NCI-H1092 (cell line): ENCODE results near the gene MTF2.
"Not testable (repeated sequence)": the region's sequence is repeated elsewhere in the genome, so short reads cannot be mapped to it uniquely, and the experiment has no call there.

Experiments used
- DNase-seq: peaks from one replicate; lab custom pipeline; 2025; lab: John Stamatoyannopoulos, UW

Gene MTF2

DNA sequence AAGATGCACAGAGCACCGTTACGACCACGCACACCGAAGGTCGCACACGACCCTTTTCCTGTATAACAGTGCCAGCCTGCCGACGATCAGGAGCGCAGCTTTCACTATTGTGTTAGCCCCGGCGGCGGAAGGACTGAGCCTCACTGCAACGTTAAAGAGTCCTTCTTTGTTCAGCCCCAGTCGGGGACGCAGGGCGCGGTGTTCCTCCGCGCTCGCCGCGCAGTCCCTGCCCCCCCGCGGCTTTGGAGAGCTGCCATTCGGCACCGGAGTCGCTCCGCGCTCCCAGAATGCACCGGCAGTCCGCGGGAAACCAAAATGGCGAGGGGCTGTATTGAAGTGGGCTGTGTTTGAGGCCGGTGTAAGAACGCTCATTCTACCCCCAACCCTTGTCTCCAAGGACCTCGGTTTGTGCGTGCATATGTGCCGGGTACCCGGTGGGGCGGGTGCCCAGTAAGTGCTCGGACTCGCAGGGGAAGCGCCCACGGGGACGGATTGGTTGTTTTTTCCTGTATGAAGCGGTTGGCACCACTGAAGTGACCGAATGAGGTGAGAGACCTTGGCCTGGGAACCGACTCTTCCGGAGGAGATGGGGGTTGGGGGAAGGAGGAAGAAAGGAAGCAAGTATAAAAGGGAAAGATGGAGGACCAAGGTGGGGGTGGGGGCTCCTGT is at the start of gene MTF2:
Gene MTF2, plus strand, starts transcription at position 298 of the 669 bp plus-strand sequence. Its CDS starts 244 bp downstream, at position 542.
- peak; percentile 94 for DNase-seq

DNA sequence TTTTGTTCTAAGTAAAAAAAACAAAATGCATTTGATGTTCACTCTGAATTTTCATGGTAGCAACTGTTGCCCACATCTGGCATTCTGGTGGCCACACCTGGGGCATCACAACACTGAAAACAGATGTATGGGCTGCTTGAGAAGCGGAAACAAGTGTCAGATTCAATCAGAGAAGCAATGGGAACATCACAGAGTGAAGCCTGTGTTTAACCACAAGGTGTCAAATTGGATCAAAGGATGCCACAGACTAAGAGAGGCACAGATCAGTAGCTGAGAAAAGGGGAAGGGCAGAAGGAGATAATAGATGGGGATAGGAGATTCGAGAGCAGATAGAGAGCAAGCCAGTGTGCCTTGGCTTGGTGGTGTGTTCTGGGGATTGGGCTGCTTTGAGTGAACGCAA is 49.8 kb upstream of the MTF2 start:
- DNase-seq: no peak

DNA sequence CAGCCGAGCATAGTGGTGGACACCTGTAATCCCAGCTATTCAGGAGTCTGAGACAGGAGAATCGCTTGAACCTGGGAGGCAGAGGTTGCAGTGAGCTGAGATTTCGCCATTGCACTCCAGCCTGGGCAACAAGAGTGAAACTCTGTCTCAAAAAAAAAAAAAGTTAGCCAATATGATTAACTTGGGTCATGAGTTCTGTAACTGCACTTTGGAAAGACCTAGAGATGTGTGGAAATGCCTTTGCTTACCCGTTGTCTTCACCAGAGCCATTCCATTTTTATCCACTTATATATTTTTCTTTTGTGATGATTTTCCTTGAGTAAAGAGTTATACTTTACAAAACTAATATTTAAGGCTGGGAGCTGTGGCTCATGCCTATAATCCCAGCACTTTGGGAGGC is 48.9 kb upstream of the MTF2 start:
- DNase-seq: not testable (repeated sequence)

DNA sequence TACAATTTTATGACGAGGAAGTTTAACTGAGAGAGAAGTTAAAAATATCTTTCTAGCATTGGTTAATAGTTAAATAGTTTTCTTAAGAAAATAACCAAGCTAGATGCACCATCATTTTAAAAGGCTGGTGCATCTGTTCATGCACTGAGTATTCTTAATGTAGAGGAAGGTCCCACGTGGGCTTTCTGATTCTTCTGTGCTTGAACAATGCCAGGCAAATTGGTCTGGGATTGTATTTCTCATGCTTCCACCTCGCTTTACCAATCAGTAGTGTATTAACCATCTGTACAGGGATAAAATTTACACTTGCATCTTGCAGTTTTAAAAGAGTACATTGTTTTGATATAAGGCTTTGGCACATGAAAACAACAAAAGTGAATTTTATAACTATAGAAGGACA is 47.4 kb upstream of the MTF2 start:
- DNase-seq: no peak

DNA sequence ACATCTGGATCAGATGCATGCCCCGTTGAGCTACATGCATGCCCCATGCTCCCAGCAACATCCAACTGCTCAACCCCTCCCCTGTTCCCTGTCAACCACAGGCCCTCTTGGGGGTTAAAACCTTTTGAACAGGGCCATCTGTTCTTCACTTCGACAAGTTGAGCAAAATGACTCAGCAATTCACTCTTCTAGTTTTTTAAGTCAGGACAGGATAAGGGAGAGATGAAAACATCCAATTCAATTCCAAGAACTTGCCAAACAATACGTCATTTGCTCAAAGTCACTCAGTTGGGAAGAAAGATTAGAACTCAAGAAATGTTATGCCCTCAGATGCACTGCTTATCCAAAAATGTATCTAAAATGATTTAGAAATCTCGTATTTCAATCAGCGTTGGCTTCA is 46.1 kb upstream of the MTF2 start:
- no peak for DNase-seq

DNA sequence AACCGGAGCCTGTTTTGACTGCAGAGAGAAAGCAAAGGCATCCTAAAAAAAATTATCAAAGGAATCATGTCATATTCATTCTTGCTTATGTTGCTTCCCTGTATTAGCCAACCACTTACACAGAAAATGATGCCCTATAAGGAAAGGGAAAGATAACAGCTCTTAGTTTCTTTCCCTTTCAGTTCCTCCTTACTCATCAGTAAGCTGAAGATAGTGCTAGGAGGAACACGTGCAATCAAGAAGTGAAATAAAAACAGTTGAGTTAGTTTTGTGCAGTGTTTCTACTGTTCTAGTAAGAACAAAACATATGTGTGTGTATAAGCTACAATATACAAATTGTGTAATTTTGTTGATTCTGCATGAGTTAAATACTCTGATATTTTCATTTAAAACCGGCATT is 45.3 kb upstream of the MTF2 start:
- DNase-seq: no peak

DNA sequence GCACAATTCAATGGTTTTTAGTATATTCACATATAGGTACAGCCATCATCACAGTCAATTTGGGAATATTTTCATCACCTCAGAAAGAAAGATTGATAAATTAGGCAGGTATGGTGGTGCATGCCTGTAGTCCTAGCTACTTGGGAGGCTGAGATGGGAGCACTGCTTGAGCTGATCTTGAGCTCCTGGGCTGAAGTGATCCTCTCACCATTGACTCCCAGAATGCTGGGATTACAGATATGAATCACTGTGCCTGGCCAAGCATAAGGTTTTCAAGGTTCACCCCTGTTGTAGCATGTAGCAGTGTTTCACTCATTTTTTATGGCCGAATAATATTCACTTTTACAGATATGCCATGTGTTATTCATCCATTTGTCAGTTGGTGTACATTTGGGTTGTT is 44.7 kb upstream of the MTF2 start:
- DNase-seq: no peak

DNA sequence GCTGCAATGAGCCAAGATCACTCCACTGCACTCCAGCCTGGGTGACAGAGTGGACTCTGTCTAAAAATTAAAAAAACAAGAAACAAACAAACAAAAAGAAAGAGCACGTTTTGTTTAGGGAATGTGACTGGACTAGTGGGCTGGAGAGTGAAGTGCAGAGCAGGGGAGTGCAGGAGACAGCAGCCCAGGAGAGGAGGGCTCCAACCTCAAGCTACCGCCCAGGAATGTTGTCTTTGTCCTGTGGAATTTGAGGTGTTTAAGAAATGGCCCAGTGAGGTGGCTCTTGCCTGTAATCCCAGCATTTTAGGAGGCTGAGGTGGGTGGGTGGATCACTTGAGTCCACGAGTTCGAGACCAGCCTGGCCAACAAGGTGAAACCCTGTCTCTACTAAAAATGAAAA is 42.4 kb upstream of the MTF2 start:
- DNase-seq: no peak

DNA sequence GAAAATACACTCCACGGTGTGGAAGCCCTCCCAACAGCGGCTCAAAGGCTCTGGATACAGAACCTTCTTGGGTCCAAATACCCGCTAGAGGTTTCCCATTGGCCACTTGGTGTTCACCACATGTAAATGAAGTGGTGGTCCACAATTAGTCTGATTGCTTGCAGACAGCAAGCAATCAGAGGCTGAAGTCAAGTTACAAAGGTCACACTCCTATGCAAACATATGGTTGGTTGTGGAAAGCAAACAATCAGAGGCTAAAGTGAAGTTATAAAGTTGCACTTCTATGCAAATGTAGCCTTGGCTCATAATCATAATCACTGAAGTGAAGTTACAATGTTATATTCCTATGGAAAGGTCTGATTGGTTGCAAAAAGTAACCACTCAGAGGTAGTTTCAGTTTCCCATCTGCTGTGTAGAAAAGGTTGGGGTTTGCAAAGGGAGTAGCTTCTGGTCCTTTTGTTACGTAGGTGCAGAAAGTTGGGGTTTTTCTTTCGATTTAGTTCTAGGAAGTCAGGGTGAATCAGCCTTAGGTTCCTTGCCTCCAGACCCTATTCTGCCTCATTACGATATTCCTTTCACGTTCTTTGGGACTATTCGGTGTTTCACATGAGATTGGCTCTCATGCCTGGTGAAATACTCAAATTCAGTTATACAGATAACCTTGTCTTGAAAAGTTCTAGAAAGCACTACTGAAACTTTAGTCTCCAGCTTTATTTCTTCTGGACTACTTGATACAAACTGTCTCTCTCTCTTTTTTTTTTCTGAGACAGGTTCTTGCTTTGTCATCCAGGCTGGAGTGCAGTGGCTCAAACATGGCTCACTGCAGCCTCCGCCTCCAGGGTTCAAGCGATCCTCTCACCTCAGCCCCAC is 36.7 kb upstream of the MTF2 start:
- no peak for DNase-seq

DNA sequence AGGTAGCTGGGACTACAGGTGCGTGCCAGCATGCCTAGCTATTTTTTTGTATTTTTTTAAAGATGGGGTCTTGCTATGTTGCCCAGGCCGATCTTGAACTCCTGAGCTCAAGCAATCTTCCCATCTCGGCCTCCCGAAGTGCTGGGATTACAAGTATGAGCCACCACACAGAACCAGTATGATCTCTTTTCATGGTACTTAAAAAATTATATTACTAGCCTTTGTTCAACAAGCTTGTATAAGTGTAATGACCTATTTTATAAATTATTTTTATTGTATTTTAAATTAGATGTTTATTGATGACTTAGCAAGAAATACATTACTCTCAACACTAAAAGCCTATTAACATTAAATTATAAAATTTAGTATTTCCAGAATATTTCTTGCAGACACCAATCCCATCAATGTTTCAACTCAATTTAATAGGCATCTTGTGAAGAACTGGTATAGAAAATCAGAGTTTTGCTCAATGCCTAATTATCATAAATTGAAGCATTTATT is 36.0 kb upstream of the MTF2 start:
- no peak for DNase-seq

DNA sequence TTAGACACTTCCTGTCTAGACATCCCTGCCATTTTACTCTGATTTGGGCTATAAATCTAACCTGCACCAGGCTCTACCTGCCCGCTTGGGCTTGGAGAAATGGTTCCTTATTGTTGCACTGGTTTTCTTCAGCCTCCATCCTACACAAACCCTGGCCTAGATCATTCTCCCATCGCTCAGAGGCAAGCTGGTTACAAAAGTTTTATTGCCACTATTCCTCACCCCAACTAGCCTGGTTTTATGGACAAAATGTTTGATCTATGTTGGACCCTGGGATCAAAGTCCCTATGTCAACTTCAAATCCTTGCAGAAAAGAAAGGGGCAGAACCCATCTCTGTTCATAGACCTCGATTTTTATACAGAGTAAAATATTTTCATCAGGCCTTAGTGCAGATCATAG is 31.5 kb upstream of the MTF2 start:
- DNase-seq: no peak

DNA sequence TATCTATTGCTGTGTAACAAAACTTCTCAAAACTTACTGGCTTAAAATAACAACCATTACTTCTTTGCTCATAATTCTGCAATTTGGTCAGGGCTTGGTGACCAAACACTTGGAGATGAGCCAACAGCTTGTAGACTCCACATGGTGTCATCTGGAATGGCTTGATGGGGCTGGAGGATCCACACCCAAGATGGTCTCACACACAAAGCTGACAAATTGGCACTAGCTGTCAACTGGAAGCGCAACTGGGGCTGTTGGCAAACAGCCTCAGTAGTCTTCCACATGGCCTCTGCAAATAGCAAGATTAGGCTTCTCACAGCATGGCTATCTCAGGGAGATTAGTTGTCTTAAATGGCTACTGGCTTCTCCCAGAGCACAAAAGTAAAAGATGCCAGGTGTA is 27.1 kb upstream of the MTF2 start:
- DNase-seq: no peak

DNA sequence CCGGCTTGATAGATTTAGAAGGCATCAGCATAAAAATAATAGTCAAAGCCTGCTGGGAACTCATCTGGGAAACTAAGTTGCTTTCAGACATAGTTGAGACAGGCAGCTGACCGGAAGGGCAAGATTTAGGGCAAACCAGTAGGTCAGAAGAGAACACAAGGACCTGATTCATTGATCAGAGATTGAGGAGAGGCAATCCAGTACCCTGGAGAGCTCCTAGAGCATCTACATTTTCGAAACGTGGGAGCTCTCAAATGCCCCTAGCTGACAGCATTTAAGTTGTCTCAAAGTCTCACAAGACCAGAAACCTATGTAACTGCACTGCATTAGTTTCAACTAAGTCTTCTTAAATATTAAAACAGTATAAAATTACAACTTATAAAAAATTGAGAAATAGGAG is 22.9 kb upstream of the MTF2 start:
- DNase-seq: no peak

DNA sequence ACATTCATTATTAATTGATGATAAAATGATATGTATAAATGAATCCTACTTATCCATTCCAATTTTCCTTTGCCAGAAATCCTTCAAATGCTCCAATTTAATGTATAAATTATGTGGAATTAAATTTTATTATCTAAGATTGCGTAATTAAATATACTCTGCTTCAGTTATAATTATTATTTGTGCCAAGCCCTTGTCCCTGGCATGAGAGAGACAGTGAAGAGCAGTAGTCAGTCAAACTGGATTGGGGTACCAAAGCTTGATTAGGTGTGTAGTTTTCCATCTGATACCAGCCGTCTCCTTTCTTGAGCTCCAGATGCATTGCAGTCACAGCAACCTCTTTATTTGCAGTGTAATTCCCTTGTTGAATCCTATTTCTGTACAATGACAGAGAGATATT is 22.4 kb upstream of the MTF2 start:
- no peak for DNase-seq

DNA sequence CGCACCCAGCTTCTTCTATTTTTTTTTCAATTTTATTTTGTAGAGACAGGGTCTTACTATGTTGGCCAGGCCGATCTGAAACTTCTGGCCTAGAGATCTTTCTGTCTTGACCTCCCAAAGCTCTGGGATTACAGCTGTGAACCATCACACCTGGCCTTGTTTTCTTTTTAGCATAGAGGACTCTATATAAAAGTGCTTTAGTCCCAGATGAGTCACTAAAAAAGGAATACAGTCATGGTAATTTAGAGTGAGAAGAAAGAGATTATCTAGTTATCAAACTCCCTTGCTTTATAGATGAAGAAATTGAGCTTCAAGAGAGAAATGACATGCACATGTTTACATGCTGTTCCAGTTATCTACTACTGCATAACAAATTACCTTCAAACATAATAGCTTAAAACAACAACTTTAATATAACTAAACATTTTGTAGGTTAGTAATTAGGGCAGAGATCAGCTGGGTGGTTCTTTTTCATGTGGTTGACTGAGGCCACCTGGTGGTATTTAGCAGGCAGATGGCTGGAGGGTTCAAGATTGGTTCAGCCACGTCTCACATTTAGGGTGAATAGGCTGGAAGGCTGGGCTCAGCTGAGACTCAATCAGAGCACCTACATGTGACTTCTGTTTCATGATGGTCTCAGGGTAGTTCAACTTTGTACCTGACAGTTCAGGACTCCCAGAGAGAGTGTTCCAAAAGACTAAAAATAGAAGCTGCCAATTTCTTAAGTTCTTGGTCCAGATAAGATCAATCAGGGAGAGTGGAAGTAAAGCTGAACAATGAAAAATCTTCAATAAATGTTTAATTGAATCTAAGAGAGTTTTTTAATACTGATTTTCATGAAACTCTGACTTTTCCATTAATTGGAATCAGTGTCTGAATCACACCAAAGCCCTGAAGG is 16.9 kb upstream of the MTF2 start:
- no peak for DNase-seq

DNA sequence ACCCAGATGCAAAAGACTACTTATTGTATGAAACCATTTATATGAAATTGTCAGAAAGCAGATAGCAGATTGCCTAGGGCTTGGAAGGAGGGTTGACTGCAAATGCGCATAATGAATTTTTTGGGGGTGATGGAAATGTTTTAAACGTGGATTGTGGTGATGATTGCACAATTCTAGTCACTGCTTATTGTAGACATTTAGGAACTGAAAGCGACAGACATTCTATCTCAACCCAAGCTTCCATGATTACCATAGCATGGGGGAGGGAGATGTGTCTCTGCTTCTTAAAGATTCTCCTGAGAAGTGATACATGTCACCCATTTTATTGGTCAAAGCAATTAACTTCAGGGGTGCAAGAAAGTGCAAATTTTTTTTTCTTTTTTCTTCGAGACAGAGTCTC is 2.8 kb upstream of the MTF2 start:
- DNase-seq: no peak

DNA sequence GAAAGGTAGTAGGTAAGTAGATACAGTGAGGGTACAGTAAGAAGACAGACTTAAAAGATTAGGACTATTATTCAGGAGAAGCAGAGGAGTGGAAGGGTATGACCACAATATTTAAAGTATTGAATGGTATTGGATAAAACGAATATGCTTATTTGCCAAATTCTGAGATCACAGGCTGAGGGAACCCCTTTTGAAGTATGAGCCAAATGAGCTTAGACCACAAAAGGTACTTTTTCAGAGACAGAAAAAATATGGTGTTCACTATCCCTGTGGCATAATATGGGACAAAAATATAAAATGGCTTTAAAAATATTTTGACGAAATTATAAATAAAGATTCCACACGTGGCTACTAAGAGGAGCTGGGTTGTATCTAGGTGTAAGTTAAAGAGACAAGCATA is 880 bp upstream of the MTF2 start:
- no peak for DNase-seq

DNA sequence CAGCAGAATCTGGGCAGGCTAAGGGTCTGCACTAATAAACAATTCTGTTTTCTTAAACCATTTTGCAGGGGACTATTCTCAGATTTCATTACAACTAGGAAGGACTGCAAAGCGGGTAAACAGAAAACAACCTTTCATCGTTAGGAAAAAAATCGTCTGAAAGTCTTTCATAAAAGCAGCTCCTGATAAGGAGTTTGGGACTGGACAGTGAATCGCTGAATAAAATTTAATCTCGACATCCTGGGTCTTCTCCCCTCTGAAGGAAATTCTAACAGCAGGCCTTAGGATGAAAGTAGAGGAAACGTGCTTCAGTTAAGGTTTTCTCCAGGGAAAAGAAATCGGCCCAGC is 471 bp upstream of the MTF2 start:
- no peak for DNase-seq

DNA sequence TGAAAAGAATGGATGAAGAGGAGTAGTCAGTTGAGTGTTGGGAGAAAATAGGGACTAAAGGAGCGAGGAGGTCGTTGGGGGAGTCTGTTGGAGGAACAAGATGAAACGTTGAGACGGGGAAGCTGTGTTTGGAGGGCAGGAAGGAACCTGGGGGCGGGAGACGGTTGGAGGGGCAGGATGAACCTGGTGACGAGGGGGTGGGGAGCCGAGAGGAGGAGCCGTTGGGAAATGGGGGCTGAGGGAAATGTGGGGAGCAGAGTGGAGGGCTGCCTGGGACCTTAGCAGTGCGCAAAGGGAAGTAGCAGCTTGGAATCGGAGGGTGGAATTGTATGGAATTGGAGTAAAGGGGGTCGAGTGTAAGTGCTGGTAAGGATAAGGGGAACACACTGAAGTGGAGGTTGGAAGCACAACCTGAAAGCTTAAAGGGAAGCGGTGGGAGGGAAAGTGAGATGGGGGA is 630 bp downstream of the MTF2 start:
- DNase-seq: no peak

DNA sequence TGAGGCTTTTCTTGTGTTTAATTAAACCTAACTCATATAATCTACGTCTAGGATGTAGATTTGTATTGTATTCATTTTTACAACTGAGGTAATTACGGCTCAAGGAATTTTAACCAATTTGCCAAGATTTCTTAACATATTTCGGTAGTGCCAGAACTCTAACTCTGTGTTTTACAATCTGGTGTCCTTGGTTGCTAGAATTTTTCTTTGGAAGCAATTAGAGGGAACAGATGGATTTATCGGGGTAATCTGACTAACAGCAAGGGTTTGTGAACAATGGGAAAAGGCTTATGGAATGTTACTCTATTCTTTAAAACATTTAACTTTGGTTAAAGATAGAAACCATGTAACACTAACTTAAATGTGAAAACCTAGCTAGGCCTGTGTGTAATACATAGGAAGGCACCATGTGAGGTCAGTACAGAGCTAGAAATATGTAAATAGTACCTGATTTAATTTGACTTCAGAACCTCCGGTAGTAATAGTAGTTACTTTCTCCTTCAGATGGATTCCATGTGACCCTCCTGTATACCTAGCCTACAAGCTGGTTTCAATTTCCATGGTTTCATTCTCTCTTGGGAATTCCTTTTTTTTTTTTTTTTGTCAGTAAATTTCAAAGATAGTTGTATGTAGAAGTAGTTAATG is 1.2 kb downstream of the MTF2 start:
- DNase-seq: peak; percentile 13

DNA sequence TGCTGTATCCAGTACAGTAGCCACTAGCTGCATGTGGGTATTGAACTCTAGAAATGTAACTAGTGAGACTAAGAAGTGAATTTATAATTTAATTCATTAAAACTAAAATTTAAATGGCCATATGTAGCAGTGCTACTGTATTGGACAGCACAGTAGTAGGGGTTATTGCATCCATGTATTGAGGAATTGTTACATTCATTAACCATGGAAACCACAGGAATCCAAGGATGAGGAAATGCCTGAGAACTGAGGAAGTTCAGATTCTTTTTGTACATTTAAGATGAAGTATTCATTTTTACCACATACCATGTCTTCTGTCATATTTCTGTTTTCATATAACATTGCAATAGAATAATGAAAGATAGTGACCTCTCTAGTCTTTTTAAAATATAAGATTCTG is 2.6 kb downstream of the MTF2 start:
- no peak for DNase-seq

DNA sequence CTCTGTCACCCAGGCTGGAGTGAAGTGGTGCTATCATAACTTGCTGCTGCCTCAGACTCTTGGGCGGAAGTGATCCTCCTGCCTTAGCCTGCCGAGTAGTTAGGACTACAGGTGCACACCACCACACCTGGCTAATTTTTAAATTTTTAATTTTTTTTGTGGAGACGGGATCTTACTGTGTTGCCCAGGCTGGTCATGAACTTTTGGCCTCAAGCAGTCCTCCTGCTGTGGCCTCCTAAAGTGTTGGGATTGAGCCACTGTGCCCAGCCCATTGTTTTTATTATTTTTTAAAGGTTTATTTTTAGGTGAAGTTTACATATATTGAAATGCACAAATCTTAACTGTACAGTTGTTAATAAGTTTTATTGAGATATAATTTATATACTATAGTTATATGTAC is 3.2 kb downstream of the MTF2 start:
- no peak for DNase-seq
